A204.1 (cell line): Measurements from ENCODE around the gene CCT6A.
"Not testable (repeated sequence)": the region's sequence is repeated elsewhere in the genome, so short reads cannot be mapped to it uniquely, and the experiment has no call there.

Experiments used
- FAIRE-seq: peaks from 2 replicates; lab custom pipeline; 2012; peaks lifted over from hg19 to GRCh38; lab: Jason Lieb, UNC

The CCT6A gene, protein sequence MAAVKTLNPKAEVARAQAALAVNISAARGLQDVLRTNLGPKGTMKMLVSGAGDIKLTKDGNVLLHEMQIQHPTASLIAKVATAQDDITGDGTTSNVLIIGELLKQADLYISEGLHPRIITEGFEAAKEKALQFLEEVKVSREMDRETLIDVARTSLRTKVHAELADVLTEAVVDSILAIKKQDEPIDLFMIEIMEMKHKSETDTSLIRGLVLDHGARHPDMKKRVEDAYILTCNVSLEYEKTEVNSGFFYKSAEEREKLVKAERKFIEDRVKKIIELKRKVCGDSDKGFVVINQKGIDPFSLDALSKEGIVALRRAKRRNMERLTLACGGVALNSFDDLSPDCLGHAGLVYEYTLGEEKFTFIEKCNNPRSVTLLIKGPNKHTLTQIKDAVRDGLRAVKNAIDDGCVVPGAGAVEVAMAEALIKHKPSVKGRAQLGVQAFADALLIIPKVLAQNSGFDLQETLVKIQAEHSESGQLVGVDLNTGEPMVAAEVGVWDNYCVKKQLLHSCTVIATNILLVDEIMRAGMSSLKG

DNA sequence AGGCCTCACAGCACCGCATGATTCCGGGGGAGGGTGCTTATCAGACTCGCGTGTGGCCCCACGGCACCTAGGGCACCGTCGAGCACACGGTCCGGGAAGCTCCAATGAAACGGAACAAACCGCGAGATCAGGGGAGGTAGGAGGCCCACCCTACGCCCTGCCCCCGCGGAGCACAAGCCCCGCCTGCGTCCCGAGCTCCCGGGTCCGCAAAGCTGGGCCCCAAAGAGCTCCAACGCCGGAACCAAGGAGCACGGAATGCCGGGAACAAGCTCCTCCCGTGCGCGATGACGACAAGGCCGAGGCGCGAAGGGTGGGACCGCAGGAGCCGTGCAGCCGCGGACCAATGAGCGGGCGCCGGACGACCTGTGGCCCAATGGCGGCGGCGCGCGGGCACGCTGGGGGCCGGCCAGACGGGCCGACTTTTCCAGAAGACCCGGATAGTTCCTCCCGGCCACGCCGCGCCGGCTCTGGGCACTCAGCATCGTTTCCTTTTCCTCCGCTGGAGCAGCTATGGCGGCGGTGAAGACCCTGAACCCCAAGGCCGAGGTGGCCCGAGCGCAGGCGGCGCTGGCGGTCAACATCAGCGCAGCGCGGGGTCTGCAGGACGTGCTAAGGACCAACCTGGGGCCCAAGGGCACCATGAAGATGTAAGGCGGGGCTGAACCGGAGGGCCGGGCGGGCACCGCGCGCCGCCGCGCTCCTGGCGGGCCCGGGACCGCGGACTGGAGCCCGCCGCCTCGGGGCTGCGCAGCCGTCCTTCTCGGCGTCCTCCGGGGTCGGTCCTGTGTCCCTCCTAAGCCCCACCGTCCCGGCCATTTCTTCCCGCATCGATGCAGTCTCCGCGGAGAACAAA, at the start of gene CCT6A, which contains the start of gene PSPH:
TSS of gene CCT6A (plus strand) at position 427 of the 853 bp plus-strand sequence. CDS start at position 511, 84 bp downstream.
TSS of gene PSPH (minus strand) at position 106 of the 853 bp plus-strand sequence. CDS start 30,232 bp downstream, outside the sequence.
- FAIRE-seq: peak; percentile 93

DNA sequence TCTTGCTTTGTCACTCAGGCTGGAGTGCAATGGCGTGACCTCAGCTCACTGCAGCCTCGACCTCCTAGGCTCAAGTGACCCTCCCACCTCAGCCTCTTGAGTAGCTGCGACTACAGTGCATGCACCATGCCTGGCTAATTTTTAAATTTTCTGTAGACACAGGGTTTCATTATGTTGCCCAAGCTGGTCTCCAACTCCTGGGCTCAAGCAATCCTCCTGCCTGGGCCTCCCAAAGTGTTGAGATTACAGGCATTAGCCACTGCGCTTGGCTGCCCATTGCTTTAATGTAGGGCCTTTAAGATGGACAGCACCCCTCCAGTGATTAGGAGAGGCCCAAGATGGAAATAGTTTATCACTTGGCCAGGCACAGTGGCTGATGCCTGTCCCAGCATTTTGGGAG, 47.8 kb upstream of the CCT6A start:
- no peak for FAIRE-seq

DNA sequence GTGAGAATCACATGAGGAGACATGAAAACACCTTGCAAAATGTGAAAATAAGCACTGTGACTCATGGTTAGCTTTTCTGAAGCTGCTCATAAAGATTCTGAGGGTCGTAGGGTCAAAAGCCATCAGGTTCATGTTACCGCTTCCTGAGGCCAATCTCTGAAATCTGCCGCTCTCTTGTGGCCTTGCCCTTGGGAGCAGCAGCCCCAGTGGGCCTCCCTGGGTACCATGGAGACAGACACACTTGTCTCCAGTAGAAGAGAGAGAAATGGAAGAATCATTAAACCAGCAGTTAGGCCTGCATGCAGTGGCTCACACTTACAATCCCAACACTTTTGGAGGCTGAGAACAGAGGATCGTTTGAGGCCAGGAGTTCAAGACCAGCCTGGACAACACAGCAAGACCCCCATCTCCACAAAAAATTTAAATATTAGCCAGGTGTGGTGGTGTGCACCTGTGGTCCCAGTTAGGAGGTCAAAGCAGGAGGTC, 44.4 kb upstream of the CCT6A start:
- no peak for FAIRE-seq

DNA sequence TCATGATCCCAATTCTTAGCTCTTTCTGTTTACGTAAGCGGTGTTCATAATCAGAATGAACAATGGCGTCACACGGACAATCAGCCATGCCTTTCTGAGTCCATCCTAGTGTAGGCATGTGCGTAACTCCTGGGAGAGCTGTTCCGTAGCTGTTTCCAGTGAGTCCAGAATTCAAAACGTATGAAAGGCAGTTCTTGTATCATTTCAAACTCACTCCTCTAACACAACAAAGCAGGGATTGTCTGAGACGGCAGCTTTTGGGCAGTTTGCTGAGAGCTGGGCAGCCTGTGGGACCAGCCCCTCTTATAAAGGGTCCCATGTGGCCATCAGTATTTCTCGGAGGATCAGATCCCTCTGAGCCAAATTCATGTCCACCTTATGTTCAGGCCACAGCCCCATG, 43.7 kb upstream of the CCT6A start:
- FAIRE-seq: no peak

DNA sequence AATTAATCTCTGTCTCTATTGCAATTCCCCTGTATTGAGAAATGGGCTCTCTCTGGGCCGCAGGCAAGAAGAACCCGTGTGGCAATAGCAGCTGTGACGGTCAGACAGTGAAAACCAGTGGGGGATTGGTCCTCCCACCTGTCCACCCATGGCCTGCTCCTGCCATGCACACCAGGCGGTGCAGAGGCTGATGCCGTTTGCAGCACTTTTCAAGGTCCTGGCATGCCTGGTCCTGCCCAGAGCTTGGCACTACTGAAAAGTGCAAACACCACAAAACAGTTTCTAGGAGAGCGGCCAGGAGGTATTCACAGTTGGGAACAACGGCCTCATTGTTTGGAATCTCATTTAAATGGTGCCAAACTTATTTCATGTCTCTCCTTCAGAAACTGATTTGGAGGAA, 41.9 kb upstream of the CCT6A start:
- no peak for FAIRE-seq

DNA sequence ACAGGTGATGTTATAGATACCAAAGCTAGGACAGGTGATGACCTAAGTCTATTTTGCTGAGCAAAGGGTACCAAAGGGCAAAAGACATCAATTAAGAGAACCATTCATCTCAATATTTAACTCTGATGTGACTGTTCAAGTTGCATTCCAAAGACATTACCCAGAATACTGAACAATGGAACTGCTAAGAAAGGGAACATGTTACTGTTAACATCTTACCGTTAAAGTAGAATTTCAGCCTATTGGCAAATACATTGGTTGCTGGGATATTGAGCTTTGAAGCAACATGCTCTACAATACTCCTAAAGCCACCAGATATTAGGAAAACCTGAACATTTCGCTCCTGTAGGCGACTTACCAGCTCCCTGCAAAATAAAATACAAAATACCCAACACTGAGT, 34.5 kb upstream of the CCT6A start:
- FAIRE-seq: not testable (repeated sequence)

DNA sequence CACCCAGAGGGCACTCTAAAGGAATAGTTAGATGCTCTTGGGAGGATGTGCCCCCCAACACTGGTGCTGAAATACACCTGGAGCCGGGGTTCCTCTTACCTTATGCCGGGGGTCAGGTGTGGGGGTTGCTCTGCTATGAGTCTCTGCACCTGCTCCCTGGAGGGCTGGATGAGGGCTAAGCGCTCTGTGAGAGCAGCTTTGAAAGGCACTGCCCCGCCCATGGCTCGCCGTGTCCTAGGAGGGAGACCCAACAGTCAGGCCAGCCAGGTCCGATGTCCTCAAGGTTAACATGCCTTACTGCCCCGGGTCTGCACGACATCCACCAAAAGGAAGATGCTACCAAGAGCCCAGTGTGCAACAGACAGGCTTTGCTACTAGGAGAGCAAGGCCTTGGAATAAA, 32.1 kb upstream of the CCT6A start:
- no peak for FAIRE-seq

DNA sequence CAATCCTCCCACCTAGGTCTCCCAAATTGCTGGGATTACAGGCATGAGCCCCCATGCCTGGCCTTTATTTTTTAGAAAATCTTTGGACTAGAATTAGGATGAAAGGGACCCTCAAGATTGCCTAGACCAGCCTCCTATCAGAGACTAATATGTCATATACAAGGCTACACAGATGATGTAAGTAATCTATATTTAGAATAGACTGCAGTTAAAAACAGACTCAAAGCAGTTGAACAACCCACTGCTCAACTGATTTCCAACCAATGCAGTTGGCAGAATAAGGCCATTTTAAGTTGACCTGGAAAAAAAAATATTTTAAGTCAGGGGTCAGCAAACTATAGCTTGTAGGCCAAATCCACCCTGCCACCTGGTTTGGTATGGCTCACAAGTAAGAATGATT, 28.1 kb upstream of the CCT6A start:
- FAIRE-seq: no peak

DNA sequence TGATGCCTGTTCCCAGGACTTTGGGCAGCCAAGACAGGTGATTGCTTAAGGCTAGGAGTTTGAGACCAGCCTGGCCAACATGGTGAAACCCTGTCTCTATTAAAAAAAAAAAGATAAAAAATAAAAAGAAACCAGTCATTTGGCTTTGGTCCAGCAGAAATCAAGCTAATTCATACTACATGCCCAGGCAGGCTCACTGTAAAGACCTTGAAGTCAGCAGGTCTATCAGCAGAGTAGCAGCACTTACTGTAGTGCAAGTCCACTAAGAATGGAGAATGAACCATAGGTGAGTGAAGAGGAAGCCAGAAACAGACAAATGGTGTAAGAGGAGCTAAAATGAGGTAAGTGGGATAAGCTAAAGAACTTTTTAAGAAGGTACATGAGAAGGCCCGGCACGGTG, 25.0 kb upstream of the CCT6A start:
- no peak for FAIRE-seq

DNA sequence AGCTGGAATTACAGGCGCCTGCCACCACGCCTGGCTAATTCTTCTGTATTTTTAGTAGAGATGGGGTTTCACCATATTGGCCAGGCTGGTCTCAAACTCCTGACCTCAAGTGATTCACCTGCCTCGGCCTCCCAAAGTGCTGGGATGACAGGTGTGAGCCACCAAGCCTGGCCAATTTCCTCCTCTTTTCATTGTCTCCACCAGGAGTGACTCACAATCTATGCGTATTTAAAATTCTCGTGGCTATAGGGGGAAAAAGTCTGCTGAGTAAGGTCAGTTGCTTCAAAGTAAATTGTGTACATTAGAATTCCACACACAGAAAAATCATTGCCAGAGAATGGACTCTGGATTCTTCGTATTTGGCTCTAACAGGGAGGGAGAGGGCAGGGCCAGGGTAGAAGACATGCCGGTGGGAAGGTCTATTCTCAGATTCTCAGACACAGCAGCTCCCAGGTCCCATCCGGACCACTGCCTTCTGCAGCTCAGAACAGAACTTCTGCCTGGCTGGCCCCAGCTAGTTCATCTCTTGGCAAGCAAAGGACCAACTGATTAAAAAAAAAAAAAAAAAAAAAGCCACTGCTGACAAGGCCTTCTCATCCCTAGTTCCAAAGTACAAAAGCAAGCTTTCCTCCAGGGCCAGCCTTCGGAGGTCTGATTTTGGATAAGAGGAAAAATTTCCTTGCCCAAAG, 22.5 kb upstream of the CCT6A start:
- FAIRE-seq: no peak

DNA sequence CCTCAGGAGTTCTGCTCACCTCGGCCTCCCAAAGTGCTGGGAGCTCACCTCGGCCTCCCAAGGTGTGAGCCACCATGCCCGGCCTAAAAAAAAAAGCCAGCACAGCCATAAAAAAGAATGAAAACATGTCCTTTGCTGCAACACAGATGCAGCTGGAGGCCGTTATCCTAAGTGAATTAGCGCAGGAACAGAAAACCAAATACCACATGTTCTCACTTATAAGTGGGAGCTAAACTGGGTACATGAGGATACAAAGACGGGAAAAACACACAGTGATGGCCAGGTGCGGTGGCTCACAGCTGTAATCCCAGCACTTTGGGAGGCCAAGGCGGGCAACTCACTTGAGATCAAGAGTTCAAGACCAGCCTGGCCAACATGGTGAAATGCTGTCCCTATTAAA, 21.2 kb upstream of the CCT6A start:
- FAIRE-seq: no peak

DNA sequence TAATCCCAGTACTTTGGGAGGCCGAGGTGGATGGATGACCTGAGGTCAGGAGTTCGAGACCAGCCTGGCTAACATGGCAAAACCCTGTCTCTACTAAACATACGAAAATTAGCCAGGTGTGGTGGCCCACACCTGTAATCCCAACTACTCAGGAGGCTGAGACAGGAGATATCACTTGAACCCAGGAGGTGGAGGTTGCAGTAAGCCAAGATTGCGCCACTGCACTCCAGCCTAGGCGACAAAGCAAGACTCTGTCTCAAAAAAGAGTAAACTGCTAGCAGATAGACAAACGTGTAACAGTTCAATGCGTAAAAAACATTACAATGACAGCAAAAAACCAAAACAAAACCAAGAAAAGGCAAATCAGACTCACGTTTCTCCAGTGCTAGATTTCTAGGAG, 20.0 kb upstream of the CCT6A start:
- FAIRE-seq: not testable (repeated sequence)

DNA sequence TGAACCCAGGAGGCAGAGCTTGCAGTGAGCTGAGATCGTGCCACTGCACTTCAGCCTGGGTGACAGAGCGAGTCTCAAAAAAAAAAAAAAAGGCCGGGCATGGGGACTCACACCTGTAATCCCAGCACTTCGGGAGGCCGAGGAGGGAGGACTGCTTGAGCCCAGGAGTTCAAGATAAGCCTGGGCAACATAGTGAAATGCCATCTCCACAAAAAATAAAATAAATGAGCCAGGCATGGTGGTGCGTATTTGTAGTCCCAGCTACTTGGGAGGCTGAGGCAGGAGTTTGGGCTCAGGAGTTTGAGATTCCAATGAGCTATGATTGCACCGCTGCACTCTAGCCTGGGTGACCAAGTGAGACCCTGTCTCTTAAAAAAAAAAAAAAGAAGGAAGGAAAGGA, 19.0 kb upstream of the CCT6A start:
- not testable (repeated sequence) for FAIRE-seq

DNA sequence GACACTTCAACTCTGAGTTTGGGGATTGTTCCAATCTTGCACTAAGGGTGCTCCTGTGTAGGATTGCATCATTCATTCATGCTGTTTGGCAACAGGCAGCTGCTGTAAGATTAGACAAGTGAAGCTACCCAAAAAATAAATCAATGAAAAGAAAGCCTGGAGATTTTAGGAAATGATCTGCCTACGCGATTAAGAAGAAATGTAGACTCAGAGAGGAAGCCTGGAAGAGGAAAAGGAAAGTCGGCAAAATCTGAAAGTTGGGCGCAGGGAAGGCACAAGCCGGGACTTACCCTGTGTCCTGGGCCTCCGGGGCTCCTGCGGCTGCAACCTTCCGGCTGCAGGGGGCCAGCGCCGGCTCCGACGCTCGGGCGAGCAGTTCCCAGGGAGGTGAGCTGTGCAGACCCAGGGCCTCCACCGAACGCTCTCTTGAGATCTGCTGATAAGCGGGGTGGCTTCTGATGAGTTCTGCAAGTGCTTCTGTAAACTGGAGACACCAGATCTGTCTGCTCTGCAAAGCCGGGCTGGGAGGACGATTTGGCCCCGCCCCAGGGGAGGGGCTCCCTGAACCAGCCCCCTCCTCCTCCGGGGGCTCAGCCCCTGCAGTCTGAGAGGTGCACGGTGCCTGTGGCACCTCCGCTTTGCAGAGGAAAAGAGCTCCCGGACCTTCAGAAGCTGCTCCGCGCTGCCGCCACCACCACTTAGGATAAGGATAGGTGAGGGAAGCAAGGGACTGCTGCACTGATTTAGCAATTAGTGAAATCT, 17.7 kb upstream of the CCT6A start:
- FAIRE-seq: no peak

DNA sequence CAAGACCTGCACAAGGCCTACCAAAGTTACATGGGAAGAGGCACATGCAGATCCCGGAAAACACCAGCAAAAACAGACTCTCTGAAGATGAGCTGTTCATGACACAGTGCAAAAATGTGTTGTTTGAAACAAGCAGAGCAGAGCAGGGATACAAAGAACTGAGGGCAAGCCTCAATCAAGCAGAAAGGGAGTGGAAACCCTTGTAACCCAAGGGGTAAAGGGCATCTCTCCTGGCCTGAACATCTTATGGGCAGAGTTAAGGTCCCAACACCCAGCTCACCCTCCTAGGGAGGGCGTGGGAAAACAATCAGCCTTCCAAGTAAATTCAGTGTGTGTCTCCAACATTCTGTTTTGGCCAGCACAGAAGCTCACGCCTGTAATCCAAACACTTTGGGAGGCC, 10.8 kb upstream of the CCT6A start:
- FAIRE-seq: no peak

DNA sequence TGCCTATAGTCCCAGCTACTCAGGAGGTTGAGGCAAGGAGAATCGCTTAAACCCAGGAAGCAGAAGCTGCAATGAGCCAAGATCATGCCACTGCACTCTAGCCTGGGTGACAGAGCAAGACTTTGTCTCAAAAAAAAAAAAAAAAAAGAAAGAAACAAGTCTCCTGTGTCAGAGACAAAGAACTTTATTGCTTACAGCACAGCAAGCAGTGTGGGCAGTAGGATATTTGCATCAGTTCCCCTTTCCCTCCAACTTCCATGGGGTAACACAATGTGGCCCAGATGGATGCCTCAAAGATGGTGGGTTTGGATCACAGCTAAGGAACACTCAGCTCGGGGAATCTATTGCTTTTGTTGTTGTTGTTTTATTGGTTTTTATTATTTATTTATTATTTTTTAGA, 5.8 kb upstream of the CCT6A start:
- not testable (repeated sequence) for FAIRE-seq

DNA sequence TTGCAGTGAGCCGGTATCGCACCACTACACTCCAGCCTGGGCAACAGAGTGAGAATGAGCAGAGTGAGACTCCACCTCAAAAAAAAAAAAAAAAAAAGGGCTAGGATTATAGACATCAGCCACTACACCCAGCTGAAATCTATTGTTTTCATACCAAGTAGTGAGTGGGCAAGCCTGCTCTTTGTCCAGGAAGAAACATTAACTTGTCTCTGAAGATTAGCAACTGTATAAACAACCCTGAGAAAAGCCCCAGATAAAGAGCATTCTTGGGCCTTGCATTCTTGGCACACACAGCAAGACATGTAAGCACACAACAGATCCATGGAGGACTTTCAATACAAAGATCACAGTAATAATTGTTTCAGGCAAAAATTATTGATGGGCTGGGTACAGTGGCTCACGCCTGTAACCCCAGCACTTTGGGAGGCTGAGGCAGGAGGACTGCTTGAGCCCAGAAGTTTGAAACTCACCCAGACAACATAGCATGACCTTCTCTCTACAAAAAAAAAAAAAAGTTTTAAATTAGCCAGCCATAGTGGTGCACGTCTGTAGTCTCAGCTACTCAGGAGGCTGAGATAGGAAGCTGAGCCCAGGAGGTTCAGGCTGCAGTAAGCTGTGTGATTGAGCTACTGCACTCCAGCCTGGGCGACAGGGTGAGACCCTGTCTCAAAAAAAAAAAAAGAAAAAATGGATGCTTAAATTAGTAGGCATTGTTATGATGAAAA, 4.7 kb upstream of the CCT6A start:
- no peak for FAIRE-seq

DNA sequence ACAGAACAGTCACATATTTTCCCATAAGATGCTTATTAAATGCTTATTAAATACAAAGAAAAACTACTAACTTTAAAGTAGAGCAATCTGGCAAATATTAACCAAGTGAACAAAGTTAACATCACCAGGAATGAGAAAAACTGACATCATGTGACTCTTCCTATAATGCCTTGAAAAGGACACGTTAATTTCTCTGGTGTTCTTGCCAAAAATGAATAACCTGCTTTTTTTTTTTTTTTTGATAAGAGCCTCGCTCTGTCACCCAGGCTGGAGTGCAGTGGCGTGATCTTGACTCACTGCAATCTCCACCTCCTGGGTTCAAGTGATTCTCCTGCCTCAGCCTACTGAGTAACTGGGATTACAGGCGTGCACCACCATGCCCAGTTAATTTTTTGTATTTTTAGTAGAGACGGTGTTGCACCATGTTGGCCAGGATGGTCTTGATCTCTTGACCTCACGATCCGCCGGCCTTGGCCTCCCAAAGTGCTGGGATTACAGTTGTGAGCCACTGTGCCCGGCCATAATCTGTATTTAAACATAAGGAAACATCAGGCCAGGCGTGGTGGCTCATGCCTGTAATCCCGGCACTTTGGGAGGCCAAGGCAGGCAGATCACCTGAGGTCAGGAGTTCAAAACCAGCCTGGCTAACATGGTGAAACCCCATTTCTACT, 4.0 kb upstream of the CCT6A start:
- FAIRE-seq: not testable (repeated sequence)

DNA sequence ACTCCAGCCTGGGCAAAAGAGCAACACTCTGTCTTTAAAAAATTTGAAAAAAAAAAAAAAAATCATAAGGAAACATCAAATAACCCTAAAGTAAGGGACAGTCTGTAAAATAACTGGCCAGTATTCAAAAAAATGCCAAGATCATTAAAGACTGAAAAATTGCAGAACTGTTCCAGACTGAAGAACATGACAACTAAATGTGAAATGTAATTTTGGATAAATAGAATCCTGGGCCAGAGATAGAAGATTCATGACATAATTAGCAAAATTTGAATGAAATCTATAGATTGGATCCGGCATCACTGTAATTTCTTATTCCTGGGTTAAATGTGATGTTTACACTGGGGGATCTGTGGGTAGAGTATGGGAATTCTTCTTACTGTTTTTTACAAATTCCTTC, 3.3 kb upstream of the CCT6A start:
- FAIRE-seq: no peak

DNA sequence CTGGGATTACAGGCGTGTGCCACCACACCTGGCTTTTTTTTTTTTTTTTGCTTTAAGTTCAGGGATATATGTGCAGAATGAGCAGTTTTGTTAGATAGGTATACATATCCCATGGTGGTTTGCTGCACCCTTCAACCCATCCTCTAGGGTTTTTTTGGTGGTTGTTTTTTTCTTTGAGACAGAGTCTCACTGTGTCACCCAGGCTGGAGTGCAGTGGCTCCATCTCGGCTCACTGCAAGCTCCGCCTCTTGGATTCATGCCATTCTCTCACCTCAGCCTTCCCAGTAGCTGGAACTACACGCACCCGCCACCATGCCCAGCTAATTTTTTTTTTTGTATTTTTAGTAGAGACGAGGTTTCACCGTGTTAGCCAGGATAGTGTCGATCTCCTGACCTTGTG, 2.8 kb upstream of the CCT6A start:
- FAIRE-seq: not testable (repeated sequence)

DNA sequence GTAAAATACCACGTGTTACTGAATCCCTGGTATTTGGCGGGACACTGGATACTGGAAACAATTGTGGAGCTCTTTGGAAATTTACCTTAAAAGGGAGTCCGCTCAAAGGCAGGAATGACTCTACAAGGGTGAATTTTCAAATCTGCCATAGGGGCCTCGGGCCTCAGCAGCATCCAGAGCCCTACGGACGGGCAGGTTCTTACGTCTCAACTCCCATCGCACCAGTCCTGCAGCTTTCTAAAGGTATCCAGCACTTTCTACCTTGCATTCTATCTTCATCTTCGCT, 569 bp upstream of the CCT6A start:
- no peak for FAIRE-seq
